Stimulated activated naive B cell treated with anti-CD40 and anti-IgM and Interleukin-4, amounts not matched to agents 10 μg/mL and 1 μg/mL and 100 μg/mL, for 72 hours (primary cell): ENCODE results near the gene IFNA2.
"Not testable (repeated sequence)": the region's sequence is repeated elsewhere in the genome, so short reads cannot be mapped to it uniquely, and the experiment has no call there.

Experiments used
- ATAC-seq, 2 donors: fragments of 150-1000 bp; cut with Tn5 transposase; replicated peaks; 2 replicates each; pipeline ENCODE4 v1.10.0; 2021; ENCODE audit warnings: moderate library complexity in 1 of 2
- DNase-seq: peaks from one replicate; pipeline ENCODE4 v3.0.0; 2021
- H3K27ac Mint-ChIP-seq: one replicate; pipeline ENCODE4 v1.8.0; 2022; ENCODE audit warnings: mild to moderate bottlenecking, mixed read lengths
- H3K27me3 Mint-ChIP-seq, 2 donors: one replicate each; pipeline ENCODE4 v1.8.0; 2022; ENCODE audit warnings: mixed read lengths in 2 of 2
- H3K36me3 Mint-ChIP-seq, 2 donors: one replicate each; pipeline ENCODE4 v1.8.0; 2022; ENCODE audit warnings: mixed read lengths in 2 of 2, mild to moderate bottlenecking in 1 of 2
- H3K4me1 Mint-ChIP-seq, 2 donors: one replicate each; pipeline ENCODE4 v1.8.0; 2022; ENCODE audit warnings: mixed read lengths in 2 of 2, mild to moderate bottlenecking in 1 of 2
- H3K4me3 Mint-ChIP-seq, 2 donors: one replicate each; pipeline ENCODE4 v1.8.0; 2022; ENCODE audit warnings: mild to moderate bottlenecking in 2 of 2, mixed read lengths in 2 of 2, moderate library complexity in 1 of 2
- H3K9me3 Mint-ChIP-seq, 2 donors: one replicate each; pipeline ENCODE4 v1.8.0; 2022; ENCODE audit warnings: mixed read lengths in 2 of 2, mild to moderate bottlenecking in 1 of 2

IFNA2 gene

GRCh38 chr9:21402386-21403251 lies 17.4 kb upstream of the IFNA2 start:
- Mint-ChIP-seq H3K27me3 (peaks cover 50 to 77% of the 10 kb centered on the region in 2 donors), H3K4me3 (peak overlapping the region; percentile 52 to 69), H3K4me1 (peaks cover 8 to 13% of the 10 kb centered on the region in 2 donors), H3K36me3 (no peaks in the 10 kb centered on the region), H3K27ac (no peak overlapping the region), H3K9me3 (no peaks in the 10 kb centered on the region)
- ATAC-seq: no peak
- DNase-seq: no peak

GRCh38 chr9:21399956-21400355 lies 14.8 kb upstream of the IFNA2 start:
- DNase-seq: no peak
- no peak for ATAC-seq
- no peaks in the 10 kb centered on the region for H3K9me3 Mint-ChIP-seq
- peaks cover 14 to 23% of the 10 kb centered on the region in 2 donors for H3K4me1 Mint-ChIP-seq
- H3K27me3 Mint-ChIP-seq: peaks cover 57 to 79% of the 10 kb centered on the region in 2 donors
- H3K36me3 Mint-ChIP-seq: no peaks in the 10 kb centered on the region
- no peak overlapping the region for H3K4me3 Mint-ChIP-seq
- H3K27ac Mint-ChIP-seq: no peak overlapping the region

GRCh38 chr9:21398955-21399489 lies 13.8 kb upstream of the IFNA2 start:
- DNase-seq: no peak
- H3K36me3 Mint-ChIP-seq: no peaks in the 10 kb centered on the region
- no peak for ATAC-seq
- H3K9me3 Mint-ChIP-seq: no peaks in the 10 kb centered on the region
- H3K27ac Mint-ChIP-seq: no peak overlapping the region
- no peak overlapping the region for H3K4me3 Mint-ChIP-seq
- peaks cover 14 to 23% of the 10 kb centered on the region in 2 donors for H3K4me1 Mint-ChIP-seq
- peaks cover 55 to 76% of the 10 kb centered on the region in 2 donors for H3K27me3 Mint-ChIP-seq

DNA sequence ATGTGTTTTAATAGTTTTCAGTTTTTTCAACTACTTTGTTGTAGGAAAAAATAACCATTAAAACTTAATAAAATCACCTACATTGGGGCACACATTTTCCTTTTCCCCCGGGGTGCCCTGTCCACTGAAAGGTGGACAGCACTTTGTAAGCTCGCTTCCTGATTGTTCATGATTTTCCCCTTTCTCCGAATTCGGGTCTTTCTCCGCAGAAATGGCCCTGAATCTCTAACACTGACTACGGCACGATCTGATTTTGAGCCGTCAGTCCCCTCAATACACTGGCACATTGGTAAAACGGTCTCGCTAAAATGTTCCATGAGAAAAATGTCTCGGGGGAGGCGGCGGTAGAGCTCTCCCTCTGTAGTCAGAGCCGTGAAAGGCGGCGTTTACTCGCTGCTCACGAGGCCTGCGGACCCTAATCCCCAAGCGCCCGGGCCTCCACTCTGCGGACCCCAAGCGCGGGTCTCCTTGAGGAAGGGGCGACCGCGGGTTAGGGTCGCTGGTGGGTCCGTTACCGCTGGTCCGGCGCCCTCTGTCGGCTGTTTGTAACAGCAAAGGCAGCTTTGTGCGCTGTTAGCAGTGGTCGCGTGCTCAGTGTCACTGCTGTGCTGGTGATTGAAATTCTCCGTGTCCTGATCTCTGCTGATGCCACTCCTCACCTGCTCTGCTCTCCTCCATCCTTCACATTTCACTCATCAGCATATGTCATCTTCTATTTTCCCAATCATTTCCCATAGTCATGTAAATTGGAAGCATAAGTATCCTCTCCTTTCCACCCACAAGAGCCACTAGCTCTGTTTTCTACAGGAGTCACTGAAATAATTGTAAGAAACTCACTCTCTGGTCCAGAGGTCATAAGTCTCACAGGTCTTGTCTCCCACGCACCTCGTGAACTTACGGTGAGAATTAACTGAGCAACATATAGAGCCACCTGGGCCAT lies 10.8 kb upstream of the IFNA2 start:
- Mint-ChIP-seq H3K27ac (peak overlapping the region; percentile 33), H3K27me3 (peaks cover 56 to 81% of the 10 kb centered on the region in 2 donors), H3K36me3 (no peaks in the 10 kb centered on the region), H3K9me3 (no peaks in the 10 kb centered on the region), H3K4me1 (peaks cover 9 to 20% of the 10 kb centered on the region in 2 donors), H3K4me3 (peak overlapping the region; percentile 53 to 74)
- DNase-seq: no peak
- peak; percentile 73 to 75 for ATAC-seq

DNA sequence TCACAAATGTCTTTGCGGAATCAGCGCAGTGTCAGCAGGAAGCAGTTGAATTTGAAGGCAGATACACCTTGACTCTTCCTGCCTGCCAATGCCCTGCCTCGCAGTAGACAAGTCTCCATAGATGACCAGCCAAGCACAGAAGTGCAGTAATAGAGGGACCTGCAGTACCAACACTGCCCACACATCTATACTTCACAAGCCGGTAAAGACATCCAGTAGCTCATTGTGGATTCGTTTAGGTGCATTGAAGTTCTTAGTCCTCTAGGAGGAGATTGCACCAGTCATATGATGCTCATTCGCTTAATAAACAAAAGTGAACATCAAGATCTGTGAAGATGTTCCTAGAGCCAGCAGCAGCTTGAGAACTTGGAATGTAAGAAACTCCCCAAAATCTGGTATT lies 7.1 kb upstream of the IFNA2 start:
- H3K27me3 Mint-ChIP-seq: peaks cover 62 to 81% of the 10 kb centered on the region in 2 donors
- ATAC-seq: peak; percentile 88 to 97
- H3K36me3 Mint-ChIP-seq: no peaks in the 10 kb centered on the region
- H3K4me1 Mint-ChIP-seq: peaks cover 6 to 14% of the 10 kb centered on the region in 2 donors
- no peak overlapping the region for H3K4me3 Mint-ChIP-seq
- no peak overlapping the region for H3K27ac Mint-ChIP-seq
- no peak for DNase-seq
- no peaks in the 10 kb centered on the region for H3K9me3 Mint-ChIP-seq

DNA sequence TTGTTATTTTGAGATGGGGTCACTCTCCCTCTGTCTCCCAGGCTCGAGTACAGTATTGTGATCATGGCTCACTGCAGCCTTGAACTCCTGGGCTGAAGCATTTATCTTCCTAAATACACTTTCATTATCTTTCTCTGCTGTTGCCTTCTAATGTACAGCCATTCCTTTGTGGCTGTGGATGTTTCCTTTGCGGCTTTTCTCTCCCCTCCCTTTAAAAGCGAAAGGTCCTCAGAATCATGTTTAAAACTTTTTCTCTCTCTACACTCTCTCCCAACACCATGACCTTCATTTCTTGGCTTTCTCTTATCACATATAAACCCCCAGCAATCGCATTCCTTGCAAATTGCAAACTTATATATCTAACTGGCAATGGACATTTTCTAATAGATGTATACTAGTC lies 1.6 kb downstream of the IFNA2 start:
- Mint-ChIP-seq H3K9me3 (no peaks in the 10 kb centered on the region), H3K4me1 (peaks cover 19 to 26% of the 10 kb centered on the region in 2 donors), H3K36me3 (no peaks in the 10 kb centered on the region), H3K27me3 (peaks cover 28 to 46% of the 10 kb centered on the region in 2 donors), H3K4me3 (no peak overlapping the region), H3K27ac (no peak overlapping the region)
- DNase-seq: no peak
- no peak for ATAC-seq

DNA sequence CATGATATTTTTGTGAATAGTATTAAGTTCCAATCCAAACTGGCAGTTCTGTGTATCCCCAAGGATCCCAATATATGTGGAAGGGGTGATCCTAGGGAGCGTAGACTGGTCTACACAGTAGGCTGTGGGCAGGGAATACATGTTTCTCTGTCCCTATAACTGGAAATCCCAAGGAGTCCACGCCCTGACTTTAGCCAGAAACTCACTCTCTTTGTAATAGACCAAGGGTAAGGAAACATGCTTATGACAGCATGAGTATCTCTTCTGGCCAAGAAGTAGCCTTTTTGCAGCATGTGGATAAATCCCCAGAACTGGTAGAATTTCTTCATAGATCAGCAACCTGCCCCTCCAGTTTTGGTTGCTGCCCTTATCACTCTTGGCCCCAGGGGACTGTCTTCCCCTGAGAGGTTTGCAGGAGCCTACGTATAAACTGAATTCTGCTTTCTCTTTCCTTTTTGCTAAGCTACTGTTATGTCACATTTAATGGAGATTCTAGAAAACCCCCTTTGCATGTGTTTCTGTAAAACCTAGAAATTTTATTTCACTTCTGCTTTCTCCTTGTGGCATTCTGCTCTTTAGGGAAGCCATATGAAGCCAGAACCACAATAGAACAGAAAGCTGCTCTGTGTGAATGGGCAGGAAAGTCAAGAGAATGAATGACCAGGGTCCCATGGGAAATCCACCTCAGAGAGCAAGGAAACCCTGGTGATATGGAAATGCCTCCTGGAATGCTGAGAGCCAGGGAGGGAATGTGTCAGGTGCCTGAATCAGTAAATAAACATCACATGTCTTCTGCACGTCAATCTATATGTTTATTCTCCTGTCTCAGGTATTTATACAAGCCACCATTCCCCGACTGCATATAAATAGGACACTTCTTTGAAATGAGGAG lies 3.5 kb downstream of the IFNA2 start:
- ATAC-seq (peak; percentile 95), DNase-seq (peak; percentile 59)
- peaks cover 19 to 26% of the 10 kb centered on the region in 2 donors for H3K4me1 Mint-ChIP-seq
- peak overlapping the region in 1 of 2 donors; percentile 31 for H3K4me3 Mint-ChIP-seq
- H3K27me3 Mint-ChIP-seq: peaks cover 28 to 40% of the 10 kb centered on the region in 2 donors
- no peaks in the 10 kb centered on the region for H3K36me3 Mint-ChIP-seq
- H3K9me3 Mint-ChIP-seq: no peaks in the 10 kb centered on the region
- H3K27ac Mint-ChIP-seq: peak overlapping the region; percentile 38

DNA sequence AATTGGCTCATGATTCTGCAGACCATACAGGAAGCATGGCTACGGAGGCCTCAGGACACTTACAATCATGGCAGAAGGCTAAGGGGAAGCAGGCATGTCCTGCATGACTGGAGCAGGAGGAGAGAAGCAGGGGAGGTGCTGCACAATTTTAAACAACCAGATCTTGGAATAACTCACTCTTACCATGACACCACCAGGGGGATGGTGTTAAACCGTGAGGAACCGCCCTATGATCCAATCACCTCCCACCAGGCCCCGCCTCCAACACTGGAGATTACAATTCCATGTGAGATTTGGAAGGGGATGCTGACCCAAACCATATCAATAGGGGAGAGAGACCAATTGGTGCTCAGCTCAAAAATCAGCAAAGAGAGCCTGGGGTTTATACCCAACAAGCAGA lies 13.7 kb downstream of the IFNA2 start:
- not testable (repeated sequence) for ATAC-seq, H3K9me3 Mint-ChIP-seq, DNase-seq, H3K27ac Mint-ChIP-seq, H3K4me1 Mint-ChIP-seq, H3K4me3 Mint-ChIP-seq, H3K36me3 Mint-ChIP-seq
- H3K27me3 Mint-ChIP-seq: peaks cover 36 to 44% of the 10 kb centered on the region in 2 donors

- H3K27me3 Mint-ChIP-seq: peaks cover 50 to 51% of the 10 kb centered on the region in 2 donors
- ATAC-seq: no peak
- H3K4me3 Mint-ChIP-seq: no peak within 1 kb of the TSS
- no peak within 1 kb of the TSS for H3K27ac Mint-ChIP-seq
- H3K36me3 Mint-ChIP-seq: no peaks in the 10 kb centered on the region
- H3K9me3 Mint-ChIP-seq: no peaks in the 10 kb centered on the region
- no peak for DNase-seq
- peaks cover 3 to 6% of the 10 kb centered on the region in 2 donors for H3K4me1 Mint-ChIP-seq
These were observed 17.2 kb downstream of the IFNA2 start, which contains the start of gene IFNA13 for GRCh38 chr9:21367957-21368356. IFNA13 (minus strand) TSS chr9:21368057; CDS start chr9:21368010, 47 bp downstream.

DNA sequence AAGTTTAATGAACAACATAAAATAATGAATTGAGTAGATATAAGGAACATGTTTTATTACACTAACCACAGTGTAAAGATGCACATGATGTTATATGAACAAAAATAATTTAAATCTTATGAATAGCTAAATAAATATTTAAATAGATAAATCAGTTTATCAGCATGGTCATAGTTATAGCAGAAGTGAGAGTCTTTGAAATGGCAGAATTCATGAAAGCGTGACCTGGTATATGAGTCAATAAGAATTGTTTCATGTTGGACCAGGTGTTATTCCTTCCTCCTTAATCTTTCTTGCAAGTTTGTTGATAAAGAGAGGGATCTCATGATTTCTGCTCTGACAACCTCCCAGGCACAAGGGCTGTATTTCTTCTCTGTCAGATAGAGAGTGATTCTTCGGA lies 18.0 kb downstream of the IFNA2 start:
- not testable (repeated sequence) for H3K9me3 Mint-ChIP-seq, H3K36me3 Mint-ChIP-seq, DNase-seq, H3K27ac Mint-ChIP-seq, H3K4me1 Mint-ChIP-seq, H3K4me3 Mint-ChIP-seq
- ATAC-seq: peak; percentile 96 to 99
- H3K27me3 Mint-ChIP-seq: peaks cover 49 to 54% of the 10 kb centered on the region in 2 donors

DNA sequence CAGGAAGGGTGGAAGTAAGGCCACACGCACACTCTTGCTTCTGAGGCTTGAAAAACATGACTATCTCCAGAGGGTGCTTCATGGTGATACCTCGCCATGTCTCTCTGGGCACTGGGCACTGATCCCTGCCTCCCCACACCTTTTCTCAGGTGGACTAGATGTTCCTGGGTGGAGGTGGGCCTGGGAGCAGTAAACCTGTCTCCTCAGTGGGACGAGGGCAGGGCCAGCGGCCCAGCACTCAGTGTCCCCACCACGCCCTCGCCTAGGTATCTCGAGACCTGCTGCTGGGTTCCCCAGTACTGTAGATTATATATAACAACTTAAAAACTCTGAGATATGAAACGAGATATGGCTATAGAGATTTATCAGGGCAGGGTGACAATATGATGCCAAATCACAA lies 22.9 kb downstream of the IFNA2 start:
- Mint-ChIP-seq H3K4me3 (no peak overlapping the region), H3K4me1 (peaks cover 11 to 14% of the 10 kb centered on the region in 2 donors), H3K36me3 (no peaks in the 10 kb centered on the region), H3K9me3 (no peaks in the 10 kb centered on the region), H3K27ac (no peak overlapping the region), H3K27me3 (peaks cover 26 to 40% of the 10 kb centered on the region in 2 donors)
- DNase-seq (no peak), ATAC-seq (no peak)

DNA sequence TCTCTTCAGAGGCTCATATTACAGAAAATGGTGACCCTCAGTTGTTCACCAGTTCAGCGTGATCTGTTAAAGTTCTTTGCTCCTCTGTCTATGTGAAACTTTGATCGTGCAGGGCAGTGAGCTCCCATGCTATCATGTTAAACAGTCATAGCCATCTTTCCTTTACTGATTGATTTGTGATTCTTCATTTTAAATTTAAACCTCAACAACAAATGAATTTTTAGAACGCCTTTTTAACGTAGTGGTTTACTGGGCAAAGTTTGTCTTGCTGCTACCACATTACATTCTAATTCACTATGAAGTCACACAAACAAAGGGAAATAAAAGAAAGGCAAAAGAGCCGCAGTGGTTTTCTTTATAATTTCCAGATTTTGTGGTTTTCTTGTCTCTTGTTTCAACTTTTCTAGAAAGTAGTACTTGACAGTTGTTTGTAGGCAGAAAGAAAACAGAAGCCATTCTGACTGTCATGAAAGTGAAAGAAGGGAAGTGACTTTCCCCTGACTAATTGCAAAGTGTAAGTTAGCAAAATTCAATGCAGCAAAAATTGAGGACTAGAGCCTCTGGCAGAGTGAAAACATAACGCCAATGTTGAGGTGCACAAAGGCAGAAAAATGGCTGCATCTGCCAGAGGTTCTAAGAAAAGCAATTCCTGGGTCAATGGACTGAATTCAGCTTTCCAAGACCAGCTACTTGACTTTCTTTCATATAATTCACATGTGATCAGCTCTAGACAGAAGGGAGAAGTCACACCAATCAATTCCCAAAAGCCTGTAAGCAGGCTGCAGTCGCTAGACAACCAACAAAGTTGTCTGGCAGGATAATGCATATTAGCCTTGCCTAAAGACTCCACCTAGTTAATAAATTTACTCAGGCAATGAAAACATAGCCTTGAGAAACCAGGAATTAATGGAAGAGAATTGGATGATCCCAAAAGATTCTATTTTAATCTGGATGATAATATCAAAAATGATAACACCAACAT lies 27.4 kb downstream of the IFNA2 start:
- H3K4me1 Mint-ChIP-seq: peaks cover 8 to 12% of the 10 kb centered on the region in 2 donors
- H3K36me3 Mint-ChIP-seq: peaks cover 4 to 5% of the 10 kb centered on the region in 2 donors
- H3K4me3 Mint-ChIP-seq: no peak overlapping the region
- ATAC-seq (peak; percentile 83 to 92), DNase-seq (no peak)
- H3K27ac Mint-ChIP-seq: peak overlapping the region; percentile 14
- peaks cover 4 to 5% of the 10 kb centered on the region in 2 donors for H3K9me3 Mint-ChIP-seq
- H3K27me3 Mint-ChIP-seq: peaks cover 7 to 24% of the 10 kb centered on the region in 2 donors
